K562 (cell line): Measurements from ENCODE around the gene HS6ST1. TPM values are rescaled to one million over a fixed set of nuclear protein-coding genes. Genes with fewer than 3 reads are reported as not detected.
A peak's percentile ranks its signal among the peaks of the same experiment; 100 is the strongest.

Experiments used
- CBFA2T3 ChIP-seq: fragments of 450-650 bp; IDR thresholded peaks from 2 replicates; pipeline ENCODE4 v1.6.1; 2017
- MBD2 ChIP-seq: sonication (generic); IDR thresholded peaks from 2 replicates; pipeline ENCODE4 v1.6.1; 2016; ENCODE audit warnings: low read depth, borderline replicate concordance
- MTA3 ChIP-seq: fragments of 450-650 bp; formaldehyde crosslinking; IDR thresholded peaks from 2 replicates; pipeline ENCODE4 v1.6.1; 2017; ENCODE audit warnings: mild to moderate bottlenecking, borderline replicate concordance
- RBFOX2 ChIP-seq: fragments of 200-400 bp; formaldehyde crosslinking; IDR thresholded peaks from 2 replicates; pipeline ENCODE4 v1.6.1; 2017; ENCODE audit warnings: low read depth, mild to moderate bottlenecking, low read length, moderate library complexity
- SIRT6 ChIP-seq: IDR thresholded peaks from one replicate; pipeline ENCODE4 v1.6.1; 2012; ENCODE audit warnings: low read depth, mild to moderate bottlenecking, control low read depth, inconsistent platforms, low read length, moderate library complexity
- SLC30A9 ChIP-seq: fragments of 250-450 bp; sonication (Bioruptor Pico); IDR thresholded peaks from 2 replicates; pipeline ENCODE4 v1.8.0; 2022; ENCODE audit warnings: mild to moderate bottlenecking, moderate library complexity
- SMARCE1 ChIP-seq: fragments of 450-650 bp; IDR thresholded peaks from 2 replicates; pipeline ENCODE4 v1.7.1; 2016; ENCODE audit warnings: mild to moderate bottlenecking
- ZNF146 ChIP-seq: IDR thresholded peaks from one replicate; pipeline ENCODE4 v1.6.1; 2018; ENCODE audit warnings: missing compliant biosample characterization; ENCODE audit not compliant: unreplicated experiment
- ZNF174 ChIP-seq: fragments of 250-450 bp; sonication (Bioruptor Pico); IDR thresholded peaks from 2 replicates; pipeline ENCODE4 v1.4.0; 2020; ENCODE audit warnings: mild to moderate bottlenecking
- ZNF316 ChIP-seq: fragments of 450-650 bp; IDR thresholded peaks from 2 replicates; pipeline ENCODE4 v1.6.1; 2016
- polyA plus RNA-seq, 8 experiments: library from polyadenylated mRNA; depleted of rRNA in 4 of 8; stranded (reverse) in 5 of 8; unstranded in 3 of 8; fragments of >200 nt; fragmentation: Nextera tagmentation in 2 of 8; fragmentation: Illumina TruSeq in 1 of 8; extraction: Ambion mirVana in 2 of 8; extraction: Trizol in 1 of 8; gene quantifications; 2 replicates each; pipeline versions ENCODE4 v1.2.1 to v1.2.3, GENCODE V29; 2011 to 2014; ENCODE audit warnings: inconsistent platforms in 1 of 8, missing spikeins in 1 of 8
- total RNA-seq, 7 experiments: library from RNA; depleted of rRNA in 6 of 7; stranded (reverse); fragments of >200 nt in 6 of 7; fragmentation: Illumina TruSeq in 2 of 7; extraction: Trizol in 2 of 7; gene quantifications; 2 replicates each; pipeline versions ENCODE4 v1.2.1 to v1.2.3, GENCODE V29; 2011 to 2021; ENCODE audit warnings: low replicate concordance in 1 of 7
- TF ChIP-seq, protein P1 (sequence below): fragments of 450-650 bp; formaldehyde crosslinking; IDR thresholded peaks from 2 replicates; pipeline ENCODE4 v1.4.0; 2020; ENCODE audit warnings: mild to moderate bottlenecking, moderate library complexity
- TF ChIP-seq, protein P2 (sequence below): fragments of 450-650 bp; IDR thresholded peaks from 2 replicates; pipeline ENCODE4 v1.6.1; 2016; ENCODE audit warnings: low read depth
- TF ChIP-seq, protein P3 (sequence below): fragments of 450-650 bp; IDR thresholded peaks from 2 replicates; pipeline ENCODE4 v1.6.1; 2017; ENCODE audit warnings: antibody characterized with exemption
- TF ChIP-seq, protein P4 (sequence below), 2 experiments: IDR thresholded peaks; 2 replicates each; pipeline ENCODE4 v1.6.1; 2012; ENCODE audit warnings: improper control_type of control experiment in 2 of 2, low read depth in 2 of 2, low read length in 2 of 2, borderline replicate concordance in 1 of 2

Gene HS6ST1
- total and polyA plus RNA-seq, 9 of the 15 experiments (the other 6 are each of a cell fraction or from before 2014, with no cell fraction given): 0.06 to 7.4 (median 3.8) TPM

DNA sequence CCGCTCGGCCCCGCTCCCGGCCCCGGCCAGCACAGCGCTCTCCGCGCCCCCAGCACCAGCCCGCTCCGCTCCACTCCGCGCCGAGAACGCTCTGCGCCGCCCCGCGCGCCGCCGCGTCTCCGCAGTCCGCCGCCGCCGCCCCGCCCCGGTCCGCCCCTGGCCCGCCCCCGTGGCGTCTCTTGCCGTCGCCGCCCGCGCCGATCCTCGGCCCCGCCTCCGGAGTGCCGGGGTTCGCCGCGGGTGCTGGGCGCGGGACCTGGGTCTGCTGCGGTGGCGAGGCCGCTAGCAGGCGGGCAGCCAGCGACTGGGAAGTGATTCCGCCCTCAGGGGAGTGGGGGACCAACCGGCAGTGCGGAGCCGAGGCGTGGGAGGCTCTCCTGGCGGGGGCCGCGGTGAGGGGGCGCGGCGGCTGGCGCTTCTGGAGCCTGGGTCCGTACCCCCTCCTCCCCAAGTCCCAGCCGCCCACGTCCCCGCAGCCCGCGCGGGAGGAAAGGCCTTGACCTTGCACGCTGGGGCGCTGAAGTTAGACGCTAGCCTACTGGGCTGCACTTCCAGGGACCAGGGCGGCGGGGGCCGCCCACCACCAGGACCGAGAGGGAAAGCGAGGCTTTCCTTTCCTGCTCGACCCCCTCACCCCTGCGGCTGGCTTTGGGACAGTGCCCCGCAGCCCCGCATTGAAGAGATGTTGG is at the start of gene HS6ST1 (continued):
- TF ChIP-seq, protein P1, sequence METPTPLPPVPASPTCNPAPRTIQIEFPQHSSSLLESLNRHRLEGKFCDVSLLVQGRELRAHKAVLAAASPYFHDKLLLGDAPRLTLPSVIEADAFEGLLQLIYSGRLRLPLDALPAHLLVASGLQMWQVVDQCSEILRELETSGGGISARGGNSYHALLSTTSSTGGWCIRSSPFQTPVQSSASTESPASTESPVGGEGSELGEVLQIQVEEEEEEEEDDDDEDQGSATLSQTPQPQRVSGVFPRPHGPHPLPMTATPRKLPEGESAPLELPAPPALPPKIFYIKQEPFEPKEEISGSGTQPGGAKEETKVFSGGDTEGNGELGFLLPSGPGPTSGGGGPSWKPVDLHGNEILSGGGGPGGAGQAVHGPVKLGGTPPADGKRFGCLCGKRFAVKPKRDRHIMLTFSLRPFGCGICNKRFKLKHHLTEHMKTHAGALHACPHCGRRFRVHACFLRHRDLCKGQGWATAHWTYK (CRISPR knock-in tag): peak; percentile 46; the same call in 1 of the 2 replicates
- TF ChIP-seq ZNF174 (CRISPR knock-in tag) (no peak), ZNF316 (no peak), MTA3 (0 out of 2 replicates have a peak, but pooled peaks have one; percentile 24), SLC30A9 (CRISPR knock-in tag) (no peak), RBFOX2 (peak; percentile 44; the same call in 1 of the 2 replicates), SMARCE1 (no peak), CBFA2T3 (no peak), SIRT6 (no peak), MBD2 (no peak), ZNF146 (CRISPR knock-in tag) (no peak)
- TF ChIP-seq, protein P2, sequence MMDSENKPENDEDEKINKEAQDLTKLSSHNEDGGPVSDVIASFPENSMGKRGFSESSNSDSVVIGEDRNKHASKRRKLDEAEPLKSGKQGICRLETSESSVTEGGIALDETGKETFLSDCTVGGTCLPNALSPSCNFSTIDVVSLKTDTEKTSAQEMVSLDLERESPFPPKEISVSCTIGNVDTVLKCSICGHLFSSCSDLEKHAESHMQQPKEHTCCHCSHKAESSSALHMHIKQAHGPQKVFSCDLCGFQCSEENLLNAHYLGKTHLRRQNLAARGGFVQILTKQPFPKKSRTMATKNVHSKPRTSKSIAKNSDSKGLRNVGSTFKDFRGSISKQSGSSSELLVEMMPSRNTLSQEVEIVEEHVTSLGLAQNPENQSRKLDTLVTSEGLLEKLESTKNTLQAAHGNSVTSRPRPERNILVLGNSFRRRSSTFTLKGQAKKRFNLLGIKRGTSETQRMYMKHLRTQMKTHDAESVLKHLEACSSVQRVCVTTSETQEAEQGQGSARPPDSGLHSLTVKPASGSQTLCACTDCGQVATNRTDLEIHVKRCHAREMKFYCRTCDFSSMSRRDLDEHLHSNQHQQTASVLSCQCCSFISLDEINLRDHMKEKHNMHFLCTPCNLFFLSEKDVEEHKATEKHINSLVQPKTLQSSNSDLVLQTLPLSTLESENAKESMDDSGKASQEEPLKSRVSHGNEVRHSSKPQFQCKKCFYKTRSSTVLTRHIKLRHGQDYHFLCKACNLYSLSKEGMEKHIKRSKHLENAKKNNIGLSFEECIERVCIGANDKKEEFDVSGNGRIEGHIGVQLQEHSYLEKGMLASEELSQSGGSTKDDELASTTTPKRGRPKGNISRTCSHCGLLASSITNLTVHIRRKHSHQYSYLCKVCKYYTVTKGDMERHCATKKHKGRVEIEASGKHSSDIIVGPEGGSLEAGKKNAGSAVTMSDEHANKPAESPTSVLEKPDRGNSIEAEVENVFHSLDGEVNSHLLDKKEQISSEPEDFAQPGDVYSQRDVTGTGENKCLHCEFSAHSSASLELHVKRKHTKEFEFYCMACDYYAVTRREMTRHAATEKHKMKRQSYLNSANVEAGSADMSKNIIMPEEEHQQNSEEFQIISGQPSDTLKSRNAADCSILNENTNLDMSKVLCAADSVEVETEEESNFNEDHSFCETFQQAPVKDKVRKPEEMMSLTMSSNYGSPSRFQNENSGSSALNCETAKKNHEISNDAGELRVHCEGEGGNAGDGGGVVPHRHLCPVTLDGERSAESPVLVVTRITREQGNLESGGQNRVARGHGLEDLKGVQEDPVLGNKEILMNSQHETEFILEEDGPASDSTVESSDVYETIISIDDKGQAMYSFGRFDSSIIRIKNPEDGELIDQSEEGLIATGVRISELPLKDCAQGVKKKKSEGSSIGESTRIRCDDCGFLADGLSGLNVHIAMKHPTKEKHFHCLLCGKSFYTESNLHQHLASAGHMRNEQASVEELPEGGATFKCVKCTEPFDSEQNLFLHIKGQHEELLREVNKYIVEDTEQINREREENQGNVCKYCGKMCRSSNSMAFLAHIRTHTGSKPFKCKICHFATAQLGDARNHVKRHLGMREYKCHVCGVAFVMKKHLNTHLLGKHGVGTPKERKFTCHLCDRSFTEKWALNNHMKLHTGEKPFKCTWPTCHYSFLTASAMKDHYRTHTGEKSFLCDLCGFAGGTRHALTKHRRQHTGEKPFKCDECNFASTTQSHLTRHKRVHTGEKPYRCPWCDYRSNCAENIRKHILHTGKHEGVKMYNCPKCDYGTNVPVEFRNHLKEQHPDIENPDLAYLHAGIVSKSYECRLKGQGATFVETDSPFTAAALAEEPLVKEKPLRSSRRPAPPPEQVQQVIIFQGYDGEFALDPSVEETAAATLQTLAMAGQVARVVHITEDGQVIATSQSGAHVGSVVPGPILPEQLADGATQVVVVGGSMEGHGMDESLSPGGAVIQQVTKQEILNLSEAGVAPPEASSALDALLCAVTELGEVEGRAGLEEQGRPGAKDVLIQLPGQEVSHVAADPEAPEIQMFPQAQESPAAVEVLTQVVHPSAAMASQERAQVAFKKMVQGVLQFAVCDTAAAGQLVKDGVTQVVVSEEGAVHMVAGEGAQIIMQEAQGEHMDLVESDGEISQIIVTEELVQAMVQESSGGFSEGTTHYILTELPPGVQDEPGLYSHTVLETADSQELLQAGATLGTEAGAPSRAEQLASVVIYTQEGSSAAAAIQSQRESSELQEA: no peak
- TF ChIP-seq, protein P3, sequence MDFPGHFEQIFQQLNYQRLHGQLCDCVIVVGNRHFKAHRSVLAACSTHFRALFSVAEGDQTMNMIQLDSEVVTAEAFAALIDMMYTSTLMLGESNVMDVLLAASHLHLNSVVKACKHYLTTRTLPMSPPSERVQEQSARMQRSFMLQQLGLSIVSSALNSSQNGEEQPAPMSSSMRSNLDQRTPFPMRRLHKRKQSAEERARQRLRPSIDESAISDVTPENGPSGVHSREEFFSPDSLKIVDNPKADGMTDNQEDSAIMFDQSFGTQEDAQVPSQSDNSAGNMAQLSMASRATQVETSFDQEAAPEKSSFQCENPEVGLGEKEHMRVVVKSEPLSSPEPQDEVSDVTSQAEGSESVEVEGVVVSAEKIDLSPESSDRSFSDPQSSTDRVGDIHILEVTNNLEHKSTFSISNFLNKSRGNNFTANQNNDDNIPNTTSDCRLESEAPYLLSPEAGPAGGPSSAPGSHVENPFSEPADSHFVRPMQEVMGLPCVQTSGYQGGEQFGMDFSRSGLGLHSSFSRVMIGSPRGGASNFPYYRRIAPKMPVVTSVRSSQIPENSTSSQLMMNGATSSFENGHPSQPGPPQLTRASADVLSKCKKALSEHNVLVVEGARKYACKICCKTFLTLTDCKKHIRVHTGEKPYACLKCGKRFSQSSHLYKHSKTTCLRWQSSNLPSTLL: no peak
- TF ChIP-seq, protein P4, sequence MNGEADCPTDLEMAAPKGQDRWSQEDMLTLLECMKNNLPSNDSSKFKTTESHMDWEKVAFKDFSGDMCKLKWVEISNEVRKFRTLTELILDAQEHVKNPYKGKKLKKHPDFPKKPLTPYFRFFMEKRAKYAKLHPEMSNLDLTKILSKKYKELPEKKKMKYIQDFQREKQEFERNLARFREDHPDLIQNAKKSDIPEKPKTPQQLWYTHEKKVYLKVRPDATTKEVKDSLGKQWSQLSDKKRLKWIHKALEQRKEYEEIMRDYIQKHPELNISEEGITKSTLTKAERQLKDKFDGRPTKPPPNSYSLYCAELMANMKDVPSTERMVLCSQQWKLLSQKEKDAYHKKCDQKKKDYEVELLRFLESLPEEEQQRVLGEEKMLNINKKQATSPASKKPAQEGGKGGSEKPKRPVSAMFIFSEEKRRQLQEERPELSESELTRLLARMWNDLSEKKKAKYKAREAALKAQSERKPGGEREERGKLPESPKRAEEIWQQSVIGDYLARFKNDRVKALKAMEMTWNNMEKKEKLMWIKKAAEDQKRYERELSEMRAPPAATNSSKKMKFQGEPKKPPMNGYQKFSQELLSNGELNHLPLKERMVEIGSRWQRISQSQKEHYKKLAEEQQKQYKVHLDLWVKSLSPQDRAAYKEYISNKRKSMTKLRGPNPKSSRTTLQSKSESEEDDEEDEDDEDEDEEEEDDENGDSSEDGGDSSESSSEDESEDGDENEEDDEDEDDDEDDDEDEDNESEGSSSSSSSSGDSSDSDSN (IDR thresholded peaks at IDR 0.05; ENCODE audit: borderline replicate concordance in 1 of 2, low read depth in 2 of 2, low read length in 2 of 2): 0 out of 4 replicates have a peak, but pooled peaks of 1 of the 2 experiments have one; percentile 12
